IPS-18c (cell line): ENCODE results near the gene FOXF1.
A peak's percentile ranks its signal among the peaks of the same experiment; 100 is the strongest.

Experiments
- H3K4me3 ChIP-seq: 2 replicates; pipeline ENCODE4 v1.7.0; 2013; ENCODE audit warnings: low read depth, mild to moderate bottlenecking, low read length, moderate library complexity; ENCODE audit not compliant: insufficient read depth
- H3K9me3 ChIP-seq: one replicate; pipeline ENCODE4 v1.6.1; 2013; ENCODE audit warnings: mild to moderate bottlenecking, low read length, moderate library complexity; ENCODE audit not compliant: control insufficient read depth, insufficient read depth

The FOXF1 gene

GRCh38 chr16:86509759-86510464 is 415 bp upstream of the FOXF1 start:
- Histone ChIP-seq H3K9me3 (no peaks in the 10 kb centered on the region), H3K4me3 (peak overlapping the region; percentile 51; the same call in 1 of the 2 replicates)

GRCh38 chr16:86511317-86512161 is 1.2 kb downstream of the FOXF1 start:
- Histone ChIP-seq H3K4me3 (no peak overlapping the region), H3K9me3 (no peaks in the 10 kb centered on the region)

GRCh38 chr16:86512301-86512859 is 2.1 kb downstream of the FOXF1 start:
- Histone ChIP-seq H3K9me3 (no peaks in the 10 kb centered on the region), H3K4me3 (no peak overlapping the region)

GRCh38 chr16:86512860-86513470 is 2.6 kb downstream of the FOXF1 start:
- no peak overlapping the region for H3K4me3 ChIP-seq
- H3K9me3 ChIP-seq: no peaks in the 10 kb centered on the region

GRCh38 chr16:86513471-86514277 is 3.3 kb downstream of the FOXF1 start:
- Histone ChIP-seq H3K4me3 (no peak overlapping the region), H3K9me3 (no peaks in the 10 kb centered on the region)

- no peak overlapping the region for H3K4me3 ChIP-seq
- H3K9me3 ChIP-seq: no peaks in the 10 kb centered on the region
Measured at GRCh38 chr16:86514481-86515376, 4.4 kb downstream of the FOXF1 start.

GRCh38 chr16:86515413-86515776 is 5.1 kb downstream of the FOXF1 start:
- H3K9me3 ChIP-seq: no peaks in the 10 kb centered on the region
- H3K4me3 ChIP-seq: peak overlapping the region; percentile 1; the same call in 1 of the 2 replicates

GRCh38 chr16:86515777-86516622 is 5.7 kb downstream of the FOXF1 start:
- H3K9me3 ChIP-seq: no peaks in the 10 kb centered on the region
- H3K4me3 ChIP-seq: peak overlapping the region; percentile 1; the same call in 1 of the 2 replicates

GRCh38 chr16:86516623-86517003 is 6.3 kb downstream of the FOXF1 start:
- Histone ChIP-seq H3K4me3 (no peak overlapping the region), H3K9me3 (no peaks in the 10 kb centered on the region)

- no peaks in the 10 kb centered on the region for H3K9me3 ChIP-seq
- no peak overlapping the region for H3K4me3 ChIP-seq
Measured at GRCh38 chr16:86517033-86517432, 6.7 kb downstream of the FOXF1 start.

GRCh38 chr16:86517652-86518258 is 7.4 kb downstream of the FOXF1 start:
- H3K4me3 ChIP-seq: no peak overlapping the region
- no peaks in the 10 kb centered on the region for H3K9me3 ChIP-seq

GRCh38 chr16:86519007-86519648 is 8.8 kb downstream of the FOXF1 start:
- H3K9me3 ChIP-seq: no peaks in the 10 kb centered on the region
- H3K4me3 ChIP-seq: no peak overlapping the region

GRCh38 chr16:86519649-86520316 is 9.5 kb downstream of the FOXF1 start:
- H3K9me3 ChIP-seq: no peaks in the 10 kb centered on the region
- H3K4me3 ChIP-seq: no peak overlapping the region
